AG09309 (cell line): ENCODE data around the gene IQGAP2.

Source experiments
- DNase-seq: peaks from one replicate; pipeline ENCODE4 v3.0.0-alpha.2; 2010; ENCODE audit warnings: low read depth
- H3K4me3 ChIP-seq: 2 replicates; pipeline ENCODE4 v1.5.1; 2011; ENCODE audit warnings: mild to moderate bottlenecking, low read depth, low read length, moderate library complexity; ENCODE audit not compliant: control insufficient read depth
- TF ChIP-seq, protein P1 (sequence below): IDR thresholded peaks from 2 replicates; pipeline ENCODE4 v1.5.1; 2011; ENCODE audit warnings: mild to moderate bottlenecking, low read depth, low read length, inconsistent platforms; ENCODE audit not compliant: insufficient read depth, control insufficient read depth; ENCODE audit errors: missing control alignments

The IQGAP2 gene

DNA sequence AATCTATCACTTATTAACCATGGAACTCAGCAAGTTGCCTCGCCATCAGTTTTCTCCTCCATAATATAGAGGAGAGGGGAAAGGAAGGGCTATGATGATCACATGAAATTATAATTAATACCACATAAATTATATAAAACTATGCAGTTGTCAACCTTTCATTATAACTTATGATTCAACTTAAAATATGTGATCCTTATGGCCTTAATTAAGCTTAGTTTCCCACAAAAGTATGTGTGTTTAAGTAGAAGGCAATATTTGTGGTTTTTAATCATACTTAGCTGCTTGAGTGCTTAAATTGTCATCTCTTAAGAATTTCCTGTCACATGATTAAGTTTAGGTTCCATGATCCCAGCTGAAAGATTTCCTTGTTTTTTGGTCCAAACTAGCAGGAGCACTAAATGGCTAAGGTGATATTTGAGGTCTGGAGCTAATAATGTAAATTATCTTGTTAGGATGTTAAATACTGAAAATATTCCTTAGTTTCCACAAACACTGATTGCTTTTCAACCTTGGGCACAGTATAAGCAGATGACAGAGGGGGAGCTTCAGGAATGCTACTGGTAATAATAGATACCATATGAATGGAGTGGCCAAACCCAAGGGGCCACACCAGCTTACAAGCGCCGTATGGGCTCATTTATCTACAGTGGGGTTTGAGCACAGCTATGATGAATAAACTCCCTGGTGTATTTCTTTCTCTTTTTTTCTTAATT, 286.4 kb downstream of the IQGAP2 start:
- DNase-seq = peak; percentile 92
- TF ChIP-seq, protein P1, sequence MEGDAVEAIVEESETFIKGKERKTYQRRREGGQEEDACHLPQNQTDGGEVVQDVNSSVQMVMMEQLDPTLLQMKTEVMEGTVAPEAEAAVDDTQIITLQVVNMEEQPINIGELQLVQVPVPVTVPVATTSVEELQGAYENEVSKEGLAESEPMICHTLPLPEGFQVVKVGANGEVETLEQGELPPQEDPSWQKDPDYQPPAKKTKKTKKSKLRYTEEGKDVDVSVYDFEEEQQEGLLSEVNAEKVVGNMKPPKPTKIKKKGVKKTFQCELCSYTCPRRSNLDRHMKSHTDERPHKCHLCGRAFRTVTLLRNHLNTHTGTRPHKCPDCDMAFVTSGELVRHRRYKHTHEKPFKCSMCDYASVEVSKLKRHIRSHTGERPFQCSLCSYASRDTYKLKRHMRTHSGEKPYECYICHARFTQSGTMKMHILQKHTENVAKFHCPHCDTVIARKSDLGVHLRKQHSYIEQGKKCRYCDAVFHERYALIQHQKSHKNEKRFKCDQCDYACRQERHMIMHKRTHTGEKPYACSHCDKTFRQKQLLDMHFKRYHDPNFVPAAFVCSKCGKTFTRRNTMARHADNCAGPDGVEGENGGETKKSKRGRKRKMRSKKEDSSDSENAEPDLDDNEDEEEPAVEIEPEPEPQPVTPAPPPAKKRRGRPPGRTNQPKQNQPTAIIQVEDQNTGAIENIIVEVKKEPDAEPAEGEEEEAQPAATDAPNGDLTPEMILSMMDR = no peak
- H3K4me3 ChIP-seq = no peak overlapping the region

DNA sequence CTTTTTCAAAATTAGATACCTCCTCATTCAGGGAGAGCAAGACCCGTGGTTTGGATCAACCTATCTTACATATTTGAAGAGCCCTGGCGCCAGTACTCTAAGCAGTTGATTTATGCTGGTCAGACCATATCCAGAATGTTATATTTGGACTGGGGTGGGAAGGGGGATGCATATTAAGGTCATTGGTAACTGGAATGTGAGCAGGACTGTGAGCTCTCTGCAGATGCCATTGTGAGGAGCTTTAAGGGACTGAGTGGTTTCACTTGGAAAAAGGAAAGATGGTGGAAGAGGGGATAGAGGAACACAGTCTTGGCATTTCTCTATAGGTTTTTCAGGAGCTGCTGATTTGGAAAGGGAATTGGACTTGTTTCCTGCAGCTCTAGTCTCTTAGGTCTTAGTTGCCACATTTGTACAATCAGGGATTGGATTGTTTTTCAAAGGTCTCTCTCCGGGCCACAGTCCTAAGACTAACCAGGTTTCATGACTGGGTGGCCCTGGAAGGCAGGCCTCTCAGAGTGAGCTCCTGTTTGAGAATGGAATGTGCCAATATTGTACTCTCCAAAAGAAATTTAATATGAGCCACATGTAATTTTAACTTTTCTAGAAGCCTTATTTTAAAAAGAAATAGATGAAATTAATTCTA, 287.1 kb downstream of the IQGAP2 start:
- H3K4me3 ChIP-seq = no peak overlapping the region
- no peak for DNase-seq
- TF ChIP-seq, protein P1 = no peak

DNA sequence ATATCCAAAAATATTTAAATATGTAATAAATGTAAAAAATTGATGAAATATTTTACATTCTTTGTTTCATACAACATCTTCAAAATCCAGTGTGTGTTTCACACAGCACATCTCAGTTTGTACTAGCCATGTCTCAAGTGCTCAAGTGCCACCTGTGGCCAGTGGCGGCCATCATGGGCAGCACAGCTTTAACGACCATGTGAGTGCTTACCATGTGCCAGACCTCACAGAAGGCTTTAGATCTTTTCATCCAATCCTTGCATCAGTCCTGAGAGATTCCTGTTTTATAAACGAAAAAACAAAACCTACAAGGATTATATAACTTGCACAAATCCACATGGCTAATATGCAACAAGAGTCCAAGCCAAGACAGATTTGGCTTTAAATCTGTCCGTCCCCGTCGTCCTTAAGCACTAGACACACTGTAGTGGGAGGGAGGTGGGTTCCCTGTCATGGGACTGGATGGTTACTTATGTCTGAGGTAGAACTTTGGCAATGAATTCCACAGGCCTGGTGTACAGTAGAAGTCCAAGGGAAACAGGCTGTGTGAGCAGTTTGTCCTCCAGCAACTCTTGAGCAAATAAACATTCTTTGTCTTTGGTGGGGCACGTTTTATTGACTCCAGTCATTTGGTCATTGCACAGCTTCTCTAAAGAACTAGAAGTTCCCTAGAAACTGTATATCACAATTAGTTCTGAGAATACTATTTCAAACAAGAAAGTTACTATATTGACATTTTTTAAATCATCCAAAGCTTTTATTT, 287.8 kb downstream of the IQGAP2 start:
- TF ChIP-seq, protein P1 = no peak
- no peak for DNase-seq
- H3K4me3 ChIP-seq = no peak overlapping the region

DNA sequence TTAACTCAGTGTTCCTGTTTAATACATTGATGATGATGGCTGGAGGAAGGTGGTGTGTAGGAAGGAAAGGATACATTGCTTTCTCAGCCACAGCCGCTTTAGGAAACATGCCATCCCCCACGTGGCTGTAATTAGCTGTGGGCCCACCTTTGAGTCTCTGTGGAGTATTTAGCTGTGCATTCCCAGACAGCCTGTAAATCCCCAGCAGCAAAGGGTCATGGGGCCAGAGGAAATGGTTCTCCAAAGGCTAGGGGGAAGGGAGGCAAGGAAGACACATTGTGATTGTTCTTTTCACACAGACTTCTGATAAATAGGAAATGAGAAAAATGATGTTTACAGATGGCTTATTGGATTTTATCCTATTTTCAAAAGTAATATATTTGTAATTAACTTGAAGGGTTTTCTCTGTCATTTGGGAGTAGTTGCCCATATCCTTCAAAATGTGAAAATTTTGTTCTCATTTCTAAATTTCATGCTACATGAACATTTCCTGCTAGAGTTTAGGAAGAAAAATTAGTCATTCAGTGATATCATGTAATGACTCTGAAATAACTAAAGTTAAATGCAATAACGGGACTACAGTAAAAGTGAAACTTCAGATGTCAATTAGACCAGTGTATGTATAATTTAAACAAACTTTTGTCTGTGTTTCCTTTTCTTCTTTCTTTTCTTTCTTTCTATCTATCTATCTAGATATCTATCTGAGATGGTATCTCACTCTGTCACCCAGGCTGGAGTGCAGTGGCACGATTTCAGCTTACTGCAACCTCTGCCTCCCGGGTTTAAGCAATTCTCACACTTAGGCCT, 288.6 kb downstream of the IQGAP2 start:
- no peak overlapping the region for H3K4me3 ChIP-seq
- TF ChIP-seq, protein P1 = no peak
- DNase-seq = no peak

DNA sequence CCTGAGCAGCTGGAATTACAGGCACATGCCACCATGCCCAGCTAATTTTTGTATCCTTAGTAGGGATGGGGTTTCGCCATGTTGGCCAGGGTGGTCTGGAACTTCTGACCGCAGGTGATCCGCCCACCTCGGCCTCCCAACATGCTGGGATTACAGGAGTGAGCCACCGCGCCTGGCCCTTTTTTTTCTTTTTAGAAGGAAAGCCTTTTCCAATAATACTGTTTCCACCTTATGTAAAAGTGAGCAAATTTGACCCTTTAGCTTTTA, 289.1 kb downstream of the IQGAP2 start:
- H3K4me3 ChIP-seq = no peak overlapping the region
- no peak for DNase-seq
- TF ChIP-seq, protein P1 = no peak

DNA sequence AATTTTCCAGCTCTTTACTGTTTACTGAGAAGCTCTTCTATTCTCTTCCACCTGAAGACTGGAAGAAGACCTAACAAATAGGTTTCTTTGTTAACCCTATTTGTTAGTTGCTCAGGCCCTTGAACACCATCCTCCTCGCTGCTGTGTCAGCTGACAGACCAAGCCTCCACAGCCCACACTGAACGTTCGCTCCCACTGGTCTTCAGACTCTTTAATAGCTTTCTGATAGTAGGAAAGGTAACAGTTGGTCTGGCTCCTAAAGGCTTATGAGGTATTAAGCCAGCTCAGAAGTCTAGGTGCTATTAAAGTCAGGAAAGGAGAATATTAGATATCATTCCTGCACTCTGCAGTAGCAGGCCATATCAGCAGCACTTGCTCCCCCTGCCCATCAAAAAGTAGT, 289.6 kb downstream of the IQGAP2 start:
- no peak for DNase-seq
- no peak overlapping the region for H3K4me3 ChIP-seq
- TF ChIP-seq, protein P1 = no peak
